Effector memory CD8-positive, alpha-beta T cell (primary cell): Measurements from ENCODE around the gene CNTN5.

ENCODE experiments used
- ATAC-seq: fragments of 150-1000 bp; cut with Tn5 transposase; replicated peaks from 2 replicates; pipeline ENCODE4 v1.10.0; 2021; ENCODE audit warnings: mild to moderate bottlenecking, moderate library complexity
- DNase-seq, 3 experiments: peaks; one replicate each; pipeline ENCODE4 v3.0.0; 2021
- H3K27ac Mint-ChIP-seq, 2 donors: one replicate each; pipeline ENCODE4 v1.8.0; 2022; ENCODE audit warnings: mild to moderate bottlenecking in 2 of 2, mixed read lengths in 2 of 2, moderate library complexity in 2 of 2
- H3K27me3 Mint-ChIP-seq, 2 donors: one replicate each; pipeline ENCODE4 v1.8.0; 2022; ENCODE audit warnings: mixed read lengths in 2 of 2
- H3K36me3 Mint-ChIP-seq: one replicate; pipeline ENCODE4 v1.8.0; 2022; ENCODE audit warnings: mild to moderate bottlenecking, moderate library complexity, mixed read lengths; ENCODE audit not compliant: insufficient read depth
- H3K4me1 Mint-ChIP-seq, 2 donors: one replicate each; pipeline ENCODE4 v1.8.0; 2022; ENCODE audit warnings: low read depth in 2 of 2, mixed read lengths in 2 of 2
- H3K4me3 Mint-ChIP-seq, 2 donors: one replicate each; pipeline ENCODE4 v1.8.0; 2022; ENCODE audit warnings: mild to moderate bottlenecking in 2 of 2, mixed read lengths in 2 of 2, moderate library complexity in 2 of 2
- H3K9me3 Mint-ChIP-seq, 2 donors: one replicate each; pipeline ENCODE4 v1.8.0; 2022; ENCODE audit warnings: mixed read lengths in 2 of 2

CNTN5 gene

GRCh38 chr11:99593197-99593596, 572.4 kb downstream of the CNTN5 start:
- H3K27me3 Mint-ChIP-seq: no peaks in the 10 kb centered on the region
- DNase-seq (no peak), ATAC-seq (no peak)
- no peak overlapping the region for H3K27ac Mint-ChIP-seq
- H3K36me3 Mint-ChIP-seq: no peaks in the 10 kb centered on the region
- H3K4me1 Mint-ChIP-seq: no peaks in the 10 kb centered on the region
- H3K9me3 Mint-ChIP-seq: peaks cover 10 to 13% of the 10 kb centered on the region in 2 donors
- no peak overlapping the region for H3K4me3 Mint-ChIP-seq

- no peaks in the 10 kb centered on the region for H3K36me3 Mint-ChIP-seq
- no peak overlapping the region for H3K27ac Mint-ChIP-seq
- H3K9me3 Mint-ChIP-seq: peaks cover 2 to 16% of the 10 kb centered on the region in 2 donors
- no peak overlapping the region for H3K4me3 Mint-ChIP-seq
- H3K4me1 Mint-ChIP-seq: no peaks in the 10 kb centered on the region
- DNase-seq (no peak), ATAC-seq (no peak)
- no peaks in the 10 kb centered on the region for H3K27me3 Mint-ChIP-seq
These were observed 580.4 kb downstream of the CNTN5 start for GRCh38 chr11:99601179-99601578.

GRCh38 chr11:99614352-99614751, 593.6 kb downstream of the CNTN5 start:
- Mint-ChIP-seq H3K4me3 (no peak overlapping the region), H3K27me3 (no peaks in the 10 kb centered on the region), H3K4me1 (no peaks in the 10 kb centered on the region), H3K36me3 (no peaks in the 10 kb centered on the region), H3K27ac (no peak overlapping the region), H3K9me3 (peaks cover 5 to 16% of the 10 kb centered on the region in 2 donors)
- no peak for DNase-seq
- ATAC-seq: no peak

GRCh38 chr11:99630629-99631028, 609.9 kb downstream of the CNTN5 start:
- H3K36me3 Mint-ChIP-seq: no peaks in the 10 kb centered on the region
- ATAC-seq: no peak

GRCh38 chr11:99631618-99632017, 610.9 kb downstream of the CNTN5 start:
- no peak for ATAC-seq
- H3K9me3 Mint-ChIP-seq: peaks cover 6 to 8% of the 10 kb centered on the region in 2 donors
- no peaks in the 10 kb centered on the region for H3K36me3 Mint-ChIP-seq
- no peak for DNase-seq
- H3K27me3 Mint-ChIP-seq: no peaks in the 10 kb centered on the region
- no peak overlapping the region for H3K4me3 Mint-ChIP-seq
- H3K27ac Mint-ChIP-seq: no peak overlapping the region
- no peaks in the 10 kb centered on the region for H3K4me1 Mint-ChIP-seq

More at GRCh38 chr11:99630629-99631028, 609.9 kb downstream of the CNTN5 start:
- Mint-ChIP-seq H3K27me3 (no peaks in the 10 kb centered on the region), H3K9me3 (peaks cover 8 to 13% of the 10 kb centered on the region in 2 donors), H3K4me1 (no peaks in the 10 kb centered on the region), H3K4me3 (no peak overlapping the region), H3K27ac (no peak overlapping the region)
- DNase-seq: no peak

GRCh38 chr11:99632969-99633368, 612.2 kb downstream of the CNTN5 start:
- ATAC-seq (no peak), DNase-seq (no peak)
- Mint-ChIP-seq H3K4me1 (no peaks in the 10 kb centered on the region), H3K9me3 (peaks cover 8 to 9% of the 10 kb centered on the region in 2 donors), H3K27ac (no peak overlapping the region), H3K36me3 (no peaks in the 10 kb centered on the region), H3K27me3 (no peaks in the 10 kb centered on the region), H3K4me3 (no peak overlapping the region)

GRCh38 chr11:99634581-99634980, 613.8 kb downstream of the CNTN5 start:
- no peaks in the 10 kb centered on the region for H3K27me3 Mint-ChIP-seq
- H3K4me3 Mint-ChIP-seq: no peak overlapping the region
- no peak for DNase-seq
- H3K9me3 Mint-ChIP-seq: peaks cover 8 to 9% of the 10 kb centered on the region in 2 donors
- no peak overlapping the region for H3K27ac Mint-ChIP-seq
- H3K36me3 Mint-ChIP-seq: no peaks in the 10 kb centered on the region
- ATAC-seq: no peak
- no peaks in the 10 kb centered on the region for H3K4me1 Mint-ChIP-seq

GRCh38 chr11:99638073-99638553, 617.4 kb downstream of the CNTN5 start:
- no peaks in the 10 kb centered on the region for H3K27me3 Mint-ChIP-seq
- no peak overlapping the region for H3K27ac Mint-ChIP-seq
- H3K4me1 Mint-ChIP-seq: no peaks in the 10 kb centered on the region
- no peak for DNase-seq
- no peak for ATAC-seq
- H3K4me3 Mint-ChIP-seq: no peak overlapping the region
- H3K36me3 Mint-ChIP-seq: no peaks in the 10 kb centered on the region
- peaks cover 8 to 20% of the 10 kb centered on the region in 2 donors for H3K9me3 Mint-ChIP-seq

GRCh38 chr11:99640671-99641070, 619.9 kb downstream of the CNTN5 start:
- ATAC-seq: no peak
- H3K27ac Mint-ChIP-seq: no peak overlapping the region
- peaks cover 0 to 14% of the 10 kb centered on the region in 2 donors for H3K9me3 Mint-ChIP-seq
- no peak overlapping the region for H3K4me3 Mint-ChIP-seq
- no peaks in the 10 kb centered on the region for H3K4me1 Mint-ChIP-seq
- no peaks in the 10 kb centered on the region for H3K36me3 Mint-ChIP-seq
- no peaks in the 10 kb centered on the region for H3K27me3 Mint-ChIP-seq
- DNase-seq: no peak

- peaks cover 5 to 13% of the 10 kb centered on the region in 2 donors for H3K9me3 Mint-ChIP-seq
- H3K4me3 Mint-ChIP-seq: no peak overlapping the region
- ATAC-seq (no peak), DNase-seq (no peak)
- no peaks in the 10 kb centered on the region for H3K4me1 Mint-ChIP-seq
- no peaks in the 10 kb centered on the region for H3K27me3 Mint-ChIP-seq
- no peaks in the 10 kb centered on the region for H3K36me3 Mint-ChIP-seq
- no peak overlapping the region for H3K27ac Mint-ChIP-seq
These were observed 625.2 kb downstream of the CNTN5 start for GRCh38 chr11:99645934-99646333.

- Mint-ChIP-seq H3K27ac (no peak overlapping the region), H3K36me3 (peaks cover 3% of the 10 kb centered on the region), H3K4me1 (no peaks in the 10 kb centered on the region), H3K9me3 (peaks cover 8 to 9% of the 10 kb centered on the region in 2 donors), H3K4me3 (no peak overlapping the region), H3K27me3 (no peaks in the 10 kb centered on the region)
- ATAC-seq: no peak
- DNase-seq: no peak
These were observed 649.4 kb downstream of the CNTN5 start for GRCh38 chr11:99670067-99670676.

- ATAC-seq (no peak), DNase-seq (no peak)
- peaks cover 3% of the 10 kb centered on the region for H3K36me3 Mint-ChIP-seq
- no peaks in the 10 kb centered on the region for H3K4me1 Mint-ChIP-seq
- H3K27ac Mint-ChIP-seq: no peak overlapping the region
- no peak overlapping the region for H3K4me3 Mint-ChIP-seq
- H3K27me3 Mint-ChIP-seq: no peaks in the 10 kb centered on the region
- peaks cover 8% of the 10 kb centered on the region in 2 donors for H3K9me3 Mint-ChIP-seq
These were observed 651.2 kb downstream of the CNTN5 start for GRCh38 chr11:99671808-99672409.

- Mint-ChIP-seq H3K27ac (no peak overlapping the region), H3K4me1 (no peaks in the 10 kb centered on the region), H3K36me3 (peaks cover 3% of the 10 kb centered on the region), H3K9me3 (peaks cover 8 to 9% of the 10 kb centered on the region in 2 donors), H3K27me3 (no peaks in the 10 kb centered on the region), H3K4me3 (no peak overlapping the region)
- DNase-seq: no peak
- ATAC-seq: no peak
These were observed 655.5 kb downstream of the CNTN5 start for GRCh38 chr11:99676292-99676691.

- no peak overlapping the region for H3K27ac Mint-ChIP-seq
- no peaks in the 10 kb centered on the region for H3K27me3 Mint-ChIP-seq
- ATAC-seq (no peak), DNase-seq (no peak)
- H3K4me1 Mint-ChIP-seq: no peaks in the 10 kb centered on the region
- H3K4me3 Mint-ChIP-seq: no peak overlapping the region
- no peaks in the 10 kb centered on the region for H3K36me3 Mint-ChIP-seq
- H3K9me3 Mint-ChIP-seq: peaks cover 7% of the 10 kb centered on the region in 2 donors
These were observed 661.4 kb downstream of the CNTN5 start for GRCh38 chr11:99682171-99682570.
